K562 (cell line): ENCODE measurements around the gene ABCC12.

Source experiments
- BCL6 ChIP-seq: fragments of 250-450 bp; sonication (Bioruptor Pico); IDR thresholded peaks from 2 replicates; pipeline ENCODE4 v1.4.0; 2020
- BCLAF1 ChIP-seq, 2 experiments: fragments of 450-650 bp in 1 of 2; IDR thresholded peaks; 2 replicates each; pipeline ENCODE4 v1.6.1; 2011 to 2017; ENCODE audit warnings: low read depth in 2 of 2, antibody characterized with exemption in 1 of 2, borderline replicate concordance in 1 of 2, low read length in 1 of 2, mild to moderate bottlenecking in 1 of 2, mixed read lengths in 1 of 2; ENCODE audit not compliant: control insufficient read depth in 1 of 2
- BRD4 ChIP-seq: fragments of 200-600 bp; sonication (generic); IDR thresholded peaks from 2 replicates; pipeline ENCODE4 v1.6.1; 2017; ENCODE audit warnings: inconsistent platforms
- DNMT1 ChIP-seq: fragments of 450-650 bp; IDR thresholded peaks from 2 replicates; pipeline ENCODE4 v1.6.1; 2016; ENCODE audit warnings: antibody characterized with exemption, mild to moderate bottlenecking
- E2F4 ChIP-seq: sonication (generic); formaldehyde crosslinking; IDR thresholded peaks from 2 replicates; pipeline ENCODE4 v1.8.0; 2022; ENCODE audit warnings: mild to moderate bottlenecking, low read depth, missing genetic modification reagents
- GTF2F1 ChIP-seq: IDR thresholded peaks from 2 replicates; pipeline ENCODE4 v1.6.1; 2011; ENCODE audit warnings: low read depth, low read length, improper control_type of control experiment
- POLR2A ChIP-seq: fragments of 450-650 bp; conservative IDR thresholded peaks from 2 replicates; pipeline ENCODE4 v1.6.1; 2016
- POLR2AphosphoS5 ChIP-seq: IDR thresholded peaks from 2 replicates; pipeline ENCODE4 v1.6.1; 2011; ENCODE audit warnings: mild to moderate bottlenecking, low read depth, low read length, moderate library complexity; ENCODE audit not compliant: control insufficient read depth, insufficient read depth
- PRMT5 ChIP-seq: sonication (generic); formaldehyde crosslinking; IDR thresholded peaks from 2 replicates; pipeline ENCODE4 v1.5.0; 2020; ENCODE audit warnings: missing genetic modification reagents
- RAD21 ChIP-seq, 2 experiments: fragments of 250-450 bp in 1 of 2; fragments of 450-650 bp in 1 of 2; sonication (Bioruptor Pico) in 1 of 2; formaldehyde crosslinking in 1 of 2; IDR thresholded peaks in 1 of 2; conservative IDR thresholded peaks in 1 of 2; 2 replicates each; pipeline versions ENCODE4 v1.4.0 to v1.8.0; 2020 to 2022; ENCODE audit warnings: mild to moderate bottlenecking in 2 of 2, moderate library complexity in 1 of 2
- TAF1 ChIP-seq: IDR thresholded peaks from 2 replicates; pipeline ENCODE4 v1.6.1; 2011; ENCODE audit warnings: mild to moderate bottlenecking, low read length, moderate library complexity; ENCODE audit not compliant: insufficient read depth, control insufficient read depth, severe bottlenecking; ENCODE audit errors: extremely low read depth
- TEAD1 ChIP-seq, 2 experiments: fragments of 450-650 bp in 1 of 2; sonication (generic) in 1 of 2; formaldehyde crosslinking; IDR thresholded peaks; 2 replicates each; pipeline versions ENCODE4 v1.4.0 to v1.8.0; 2020 to 2022; ENCODE audit warnings: mild to moderate bottlenecking in 2 of 2, missing genetic modification reagents in 1 of 2

GRCh38 chr16:48132696-48133095 lies 23.1 kb downstream of the ABCC12 start:
- TF ChIP-seq BCLAF1 (IDR thresholded peaks at IDR 0.05; ENCODE audit: borderline replicate concordance in 1 of 2, control insufficient read depth in 1 of 2, low read depth in 2 of 2, low read length in 1 of 2) (no peak), BRD4 (no peak), POLR2AphosphoS5 (no peak), TAF1 (no peak), BCL6 (CRISPR knock-in tag) (no peak), DNMT1 (no peak), RAD21 (CRISPR knock-in tag; conservative IDR thresholded peaks at IDR 0.05 in 1 of 2, IDR thresholded peaks at IDR 0.05 in 1 of 2) (no peak), TEAD1 (CRISPR knock-in tag; IDR thresholded peaks at IDR 0.05) (no peak), E2F4 (CRISPR knock-in tag) (no peak), PRMT5 (no peak), GTF2F1 (no peak), POLR2A (no peak)
